LoVo (cell line): Measurements from ENCODE around the gene MDFI.
A peak's percentile ranks its signal among the peaks of the same experiment; 100 is the strongest.

Experiments
- DNase-seq: peaks from one replicate; pipeline ENCODE4 v3.0.0-alpha.2; 2016; ENCODE audit warnings: low spot score

MDFI gene

GRCh38 chr6:41638002-41638934 is at the start of gene MDFI:
TSS of gene MDFI (plus strand) at chr6:41638468. CDS start at chr6:41638750, 282 bp downstream.
- DNase-seq = no peak

GRCh38 chr6:41589223-41589622 is 49.0 kb upstream of the MDFI start:
- no peak for DNase-seq

- DNase-seq = no peak
Measured at GRCh38 chr6:41589636-41590622, 48.3 kb upstream of the MDFI start.

- DNase-seq = no peak
Measured at GRCh38 chr6:41591122-41591521, 47.1 kb upstream of the MDFI start.

GRCh38 chr6:41591859-41592502 is 46.3 kb upstream of the MDFI start:
- peak; percentile 54 for DNase-seq

GRCh38 chr6:41593406-41593805 is 44.9 kb upstream of the MDFI start:
- no peak for DNase-seq

- DNase-seq = no peak
Measured at GRCh38 chr6:41593839-41594238, 44.4 kb upstream of the MDFI start.

GRCh38 chr6:41594326-41594725 is 43.9 kb upstream of the MDFI start:
- DNase-seq = no peak

GRCh38 chr6:41594766-41595165 is 43.5 kb upstream of the MDFI start:
- no peak for DNase-seq

- DNase-seq = no peak
Measured at GRCh38 chr6:41595166-41595565, 43.1 kb upstream of the MDFI start.

- no peak for DNase-seq
Measured at GRCh38 chr6:41596096-41596685, 42.1 kb upstream of the MDFI start.

GRCh38 chr6:41596807-41597206 is 41.5 kb upstream of the MDFI start:
- DNase-seq = no peak

GRCh38 chr6:41597246-41598000 is 40.8 kb upstream of the MDFI start:
- DNase-seq = no peak

- no peak for DNase-seq
Measured at GRCh38 chr6:41598670-41599014, 39.6 kb upstream of the MDFI start.

GRCh38 chr6:41599015-41599851 is 39.0 kb upstream of the MDFI start:
- DNase-seq = no peak

- no peak for DNase-seq
Measured at GRCh38 chr6:41599852-41600445, 38.3 kb upstream of the MDFI start.

- DNase-seq = no peak
Measured at GRCh38 chr6:41600499-41601247, 37.6 kb upstream of the MDFI start.

GRCh38 chr6:41601248-41601549 is 37.1 kb upstream of the MDFI start:
- no peak for DNase-seq

GRCh38 chr6:41602422-41602743 is 35.9 kb upstream of the MDFI start:
- no peak for DNase-seq
